SK-N-SH (cell line): Measurements from ENCODE around the gene MBNL1.

ENCODE experiments used
- JUND ChIP-seq: IDR thresholded peaks from 2 replicates; pipeline ENCODE4 v1.4.0; 2012
- MEF2A ChIP-seq: IDR thresholded peaks from 2 replicates; pipeline ENCODE4 v1.4.0; 2012; ENCODE audit warnings: low read depth, borderline replicate concordance
- NFIC ChIP-seq: IDR thresholded peaks from 2 replicates; pipeline ENCODE4 v1.4.0; 2012; ENCODE audit warnings: borderline replicate concordance
- TEAD4 ChIP-seq: IDR thresholded peaks from 2 replicates; pipeline ENCODE4 v1.4.0; 2012; ENCODE audit warnings: mild to moderate bottlenecking, borderline replicate concordance; ENCODE audit not compliant: insufficient read depth
- YY1 ChIP-seq: IDR thresholded peaks from 2 replicates; pipeline ENCODE4 v1.4.0; 2012; ENCODE audit warnings: low read depth, mild to moderate bottlenecking
- TF ChIP-seq, protein P1 (sequence below): fragments of 200-600 bp; sonication (generic); IDR thresholded peaks from 2 replicates; pipeline ENCODE4 v1.6.1; 2017; ENCODE audit warnings: antibody characterized with exemption, mild to moderate bottlenecking, moderate library complexity
- TF ChIP-seq, protein P2 (sequence below): IDR thresholded peaks from 2 replicates; pipeline ENCODE4 v1.4.0; 2012; ENCODE audit warnings: low read depth

DNA sequence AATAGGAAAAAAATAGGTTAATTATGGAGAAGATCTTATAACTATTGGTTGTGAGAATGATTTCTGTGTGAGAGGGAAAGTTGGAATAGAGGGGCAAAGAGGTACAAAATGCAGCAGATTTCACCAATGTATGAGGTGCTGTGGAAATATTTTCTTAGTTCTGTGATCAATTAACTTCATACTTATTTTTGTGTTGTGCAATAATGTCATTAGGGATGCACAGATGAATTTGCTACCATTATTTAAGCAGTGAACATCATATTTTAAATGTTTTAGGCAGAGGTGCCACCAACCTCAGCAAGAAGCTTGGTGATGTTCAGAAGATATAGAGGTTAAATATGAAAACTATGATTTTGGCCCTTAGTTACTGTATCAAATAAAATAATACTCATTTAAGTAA, 21.6 kb downstream of the MBNL1 start:
- TF ChIP-seq, protein P1, sequence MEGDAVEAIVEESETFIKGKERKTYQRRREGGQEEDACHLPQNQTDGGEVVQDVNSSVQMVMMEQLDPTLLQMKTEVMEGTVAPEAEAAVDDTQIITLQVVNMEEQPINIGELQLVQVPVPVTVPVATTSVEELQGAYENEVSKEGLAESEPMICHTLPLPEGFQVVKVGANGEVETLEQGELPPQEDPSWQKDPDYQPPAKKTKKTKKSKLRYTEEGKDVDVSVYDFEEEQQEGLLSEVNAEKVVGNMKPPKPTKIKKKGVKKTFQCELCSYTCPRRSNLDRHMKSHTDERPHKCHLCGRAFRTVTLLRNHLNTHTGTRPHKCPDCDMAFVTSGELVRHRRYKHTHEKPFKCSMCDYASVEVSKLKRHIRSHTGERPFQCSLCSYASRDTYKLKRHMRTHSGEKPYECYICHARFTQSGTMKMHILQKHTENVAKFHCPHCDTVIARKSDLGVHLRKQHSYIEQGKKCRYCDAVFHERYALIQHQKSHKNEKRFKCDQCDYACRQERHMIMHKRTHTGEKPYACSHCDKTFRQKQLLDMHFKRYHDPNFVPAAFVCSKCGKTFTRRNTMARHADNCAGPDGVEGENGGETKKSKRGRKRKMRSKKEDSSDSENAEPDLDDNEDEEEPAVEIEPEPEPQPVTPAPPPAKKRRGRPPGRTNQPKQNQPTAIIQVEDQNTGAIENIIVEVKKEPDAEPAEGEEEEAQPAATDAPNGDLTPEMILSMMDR = no peak
- no peak for TF ChIP-seq JUND
- TF ChIP-seq TEAD4 = no peak
- no peak for TF ChIP-seq YY1
- TF ChIP-seq NFIC = no peak
- TF ChIP-seq, protein P2, sequence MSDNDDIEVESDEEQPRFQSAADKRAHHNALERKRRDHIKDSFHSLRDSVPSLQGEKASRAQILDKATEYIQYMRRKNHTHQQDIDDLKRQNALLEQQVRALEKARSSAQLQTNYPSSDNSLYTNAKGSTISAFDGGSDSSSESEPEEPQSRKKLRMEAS = no peak
- no peak for TF ChIP-seq MEF2A
